PC-3 (cell line): ENCODE results near the gene GRIA2.

ENCODE experiments used
- CTCF ChIP-seq: fragments of 300-600 bp; sonication (generic); conservative IDR thresholded peaks from 2 replicates; pipeline ENCODE4 v1.5.1; 2017; ENCODE audit warnings: antibody characterized with exemption, low read depth, mild to moderate bottlenecking, low read length
- EZH2 ChIP-seq: fragments of 300-600 bp; sonication (generic); IDR thresholded peaks from one replicate; pipeline ENCODE4 v1.6.1; 2017; ENCODE audit warnings: antibody characterized with exemption, mild to moderate bottlenecking, low read length; ENCODE audit not compliant: unreplicated experiment

GRCh38 chr4:157226601-157227000, 6.1 kb downstream of the GRIA2 start:
- TF ChIP-seq CTCF (no peak), EZH2 (no peak)
